Measurements from ENCODE around the gene CA4.
"Not testable (repeated sequence)": the region's sequence is repeated elsewhere in the genome, so short reads cannot be mapped to it uniquely, and the experiment has no call there.

CA4 gene

DNA sequence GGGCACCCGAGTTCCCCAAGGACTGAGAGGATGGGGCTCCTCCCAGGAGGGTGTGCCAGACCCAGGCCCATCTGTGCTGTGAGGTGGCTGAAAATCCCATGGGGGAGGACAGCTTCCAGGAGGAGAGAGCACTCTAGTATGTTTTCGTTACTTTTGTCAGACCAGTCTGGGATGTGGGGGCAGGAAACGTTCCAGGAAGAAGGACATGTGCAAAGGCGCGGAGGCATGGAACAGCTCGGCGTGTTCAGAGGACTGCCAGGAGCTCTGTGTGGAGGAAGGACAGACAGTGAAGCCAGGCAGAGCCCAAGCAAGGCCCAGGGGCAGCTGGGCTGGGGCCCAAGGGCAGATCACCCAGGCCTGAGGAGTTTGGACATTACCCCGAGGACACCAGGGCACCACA is 7.0 kb downstream of the CA4 start:
- no peak for DNase-seq

DNA sequence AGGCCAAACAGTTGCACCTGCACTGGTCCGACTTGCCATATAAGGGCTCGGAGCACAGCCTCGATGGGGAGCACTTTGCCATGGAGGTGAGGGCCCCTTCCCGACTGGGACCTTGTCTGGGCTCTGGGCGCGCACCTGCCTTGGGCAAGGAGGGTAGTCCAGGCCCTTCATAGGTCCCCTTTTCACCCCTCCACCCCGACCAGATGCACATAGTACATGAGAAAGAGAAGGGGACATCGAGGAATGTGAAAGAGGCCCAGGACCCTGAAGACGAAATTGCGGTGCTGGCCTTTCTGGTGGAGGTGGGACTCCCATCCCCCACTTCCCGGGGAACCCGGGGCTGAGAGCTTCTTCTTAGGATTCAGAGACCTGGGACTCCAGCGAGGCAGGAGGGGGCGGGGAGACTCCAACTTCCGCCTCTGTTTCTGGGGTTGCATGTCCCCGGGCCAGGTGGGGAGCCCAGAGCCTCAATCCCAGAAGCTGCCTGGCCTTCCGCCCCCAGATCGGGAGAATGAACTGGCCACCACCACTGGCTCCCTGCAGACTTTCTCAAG is 7.8 kb downstream of the CA4 start:
- DNase-seq, result no peak

DNA sequence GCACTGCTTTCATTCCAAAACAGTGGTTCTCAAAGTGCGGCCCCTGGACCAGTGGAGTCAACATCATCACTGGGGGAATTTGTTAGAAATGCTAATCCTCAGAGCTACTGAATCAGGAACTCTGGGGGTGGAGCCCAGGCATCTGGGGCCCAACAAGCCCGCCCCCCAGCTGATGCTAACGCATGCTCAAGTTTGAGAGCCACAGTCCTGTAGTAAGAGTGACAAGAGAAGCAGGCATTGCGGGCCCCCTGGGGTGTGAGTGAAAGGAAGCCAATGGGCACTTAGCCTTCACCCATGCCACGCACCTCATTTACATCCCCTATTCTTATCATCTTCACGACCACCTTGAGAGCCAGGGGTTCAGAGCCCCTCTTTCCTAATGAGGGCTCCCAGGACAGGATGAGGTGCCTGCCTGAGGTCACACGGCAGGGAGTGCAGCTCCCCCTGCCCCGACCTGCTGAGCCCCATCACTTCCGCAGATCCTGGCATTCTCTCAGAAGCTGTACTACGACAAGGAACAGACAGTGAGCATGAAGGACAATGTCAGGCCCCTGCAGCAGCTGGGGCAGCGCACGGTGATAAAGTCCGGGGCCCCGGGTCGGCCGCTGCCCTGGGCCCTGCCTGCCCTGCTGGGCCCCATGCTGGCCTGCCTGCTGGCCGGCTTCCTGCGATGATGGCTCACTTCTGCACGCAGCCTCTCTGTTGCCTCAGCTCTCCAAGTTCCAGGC is 9.1 kb downstream of the CA4 start:
- no peak for DNase-seq

DNA sequence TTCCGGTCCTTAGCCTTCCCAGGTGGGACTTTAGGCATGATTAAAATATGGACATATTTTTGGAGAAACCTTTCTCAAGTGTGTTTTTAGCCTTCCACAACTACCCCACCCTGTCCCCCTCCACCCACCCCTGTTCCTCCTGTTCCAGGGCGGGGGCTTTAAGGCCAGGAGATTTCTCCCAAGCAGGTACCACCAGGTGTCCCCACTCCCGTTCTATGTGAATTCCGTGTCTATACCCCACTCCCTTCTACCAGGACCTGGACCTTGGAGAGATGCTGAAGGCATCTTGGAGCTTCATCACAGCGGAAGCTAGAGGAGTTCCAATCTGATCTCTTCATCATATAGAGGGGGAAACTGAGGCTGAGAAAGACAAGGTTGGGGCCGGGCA is 9.7 kb downstream of the CA4 start:
- DNase-seq, result no peak

DNA sequence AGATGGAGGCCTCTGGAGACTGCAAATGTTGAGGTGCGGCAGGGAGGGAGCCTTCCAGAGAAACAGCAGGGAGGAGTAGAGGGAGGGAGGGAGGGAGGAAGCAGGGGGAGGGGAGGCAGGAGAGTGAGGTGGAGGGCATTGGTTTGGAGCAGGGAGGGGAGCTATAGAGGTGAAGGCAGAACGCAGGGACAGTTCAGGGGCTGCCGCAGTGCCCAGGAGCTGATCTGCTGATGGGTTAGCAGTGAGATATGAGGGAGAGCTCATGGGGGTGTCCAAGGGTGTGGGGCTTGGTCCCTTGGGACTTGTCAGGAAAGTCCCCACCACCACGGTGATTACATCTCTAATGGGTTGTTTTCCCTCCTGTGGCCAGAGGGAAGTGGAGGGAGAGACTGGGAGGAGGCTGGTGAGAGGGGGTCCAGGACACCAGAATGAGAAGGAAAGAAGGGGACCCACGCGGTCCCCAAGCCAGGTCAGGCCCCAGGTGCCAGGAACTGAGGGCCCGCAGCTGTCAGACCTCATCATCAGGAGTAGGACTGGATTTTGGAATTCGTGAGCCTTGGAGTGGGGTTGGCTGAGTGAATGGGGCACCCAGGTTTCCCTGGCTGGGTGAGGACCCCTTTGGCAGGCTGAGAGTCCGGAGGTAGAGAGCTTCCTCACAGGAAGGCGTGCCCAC is 11.2 kb downstream of the CA4 start:
- no peak for DNase-seq

DNA sequence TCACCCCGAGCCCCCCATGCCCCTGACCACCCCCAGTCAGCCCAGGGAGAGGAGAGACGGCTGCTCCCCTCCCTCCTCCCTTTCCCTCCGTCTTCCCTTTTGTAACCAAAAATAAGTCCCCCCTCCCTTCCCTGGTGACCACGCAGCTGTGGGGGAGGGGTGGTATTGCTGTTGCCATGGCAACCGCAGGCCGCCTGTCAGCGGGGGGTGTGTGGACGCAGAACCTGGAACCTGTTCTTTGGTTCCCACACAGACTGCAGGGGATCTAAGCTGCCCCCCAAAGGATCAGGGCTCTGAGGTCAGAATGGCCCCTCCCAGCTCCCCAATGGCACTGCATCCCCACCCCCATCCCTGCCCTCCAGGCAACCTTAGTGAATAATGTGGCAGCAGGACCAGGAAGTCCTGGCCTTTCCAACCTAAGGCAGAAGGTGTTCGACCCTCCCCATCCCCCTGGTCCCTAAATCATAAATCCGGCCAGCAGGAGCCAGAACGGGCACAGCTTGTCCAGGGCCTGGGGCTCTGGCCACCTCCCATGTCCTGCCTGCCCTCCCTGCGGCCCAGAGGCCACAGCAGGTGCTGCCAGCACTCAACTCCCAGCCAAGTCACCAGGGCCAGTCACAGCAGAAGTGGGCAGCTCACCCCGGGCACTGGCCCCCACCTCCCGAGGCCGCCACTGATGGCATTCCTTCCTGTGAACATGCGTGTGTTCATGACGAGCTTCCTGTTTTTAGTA is 12.0 kb downstream of the CA4 start:
- DNase-seq, result no peak

DNA sequence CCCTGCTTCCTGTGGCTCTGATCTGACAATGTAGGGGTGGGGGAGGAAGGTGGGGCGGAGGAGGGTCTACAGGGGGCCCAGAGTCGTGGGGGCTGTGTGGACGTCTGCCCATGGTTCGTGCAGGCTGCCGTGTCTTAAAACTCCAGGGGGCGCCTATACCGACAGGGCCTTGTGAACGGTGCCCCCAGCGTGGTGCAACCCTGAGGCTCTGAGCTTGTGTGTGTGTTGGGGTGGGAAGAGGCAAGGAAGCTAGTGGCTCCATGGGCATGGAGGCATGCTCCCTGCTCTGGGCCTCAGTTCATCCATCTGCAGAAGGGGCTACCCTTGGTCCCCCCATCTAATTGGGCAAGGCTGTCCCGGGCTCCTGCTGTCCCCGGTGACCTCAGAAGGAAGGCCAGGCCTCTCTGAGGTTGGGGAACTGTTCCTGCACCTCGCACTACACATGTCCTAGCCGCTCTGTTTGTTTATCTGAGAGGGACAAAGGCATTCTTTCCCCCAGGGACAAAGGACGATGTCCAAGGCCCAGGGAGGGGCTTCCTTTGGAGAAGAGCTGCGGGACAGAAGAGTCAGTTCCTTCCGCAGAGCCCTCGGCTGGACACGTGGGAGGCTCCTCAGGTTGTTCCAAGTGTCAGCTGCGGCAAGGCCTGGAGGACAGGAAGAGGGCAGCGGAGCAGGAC is 13.5 kb downstream of the CA4 start:
- DNase-seq, result no peak

DNA sequence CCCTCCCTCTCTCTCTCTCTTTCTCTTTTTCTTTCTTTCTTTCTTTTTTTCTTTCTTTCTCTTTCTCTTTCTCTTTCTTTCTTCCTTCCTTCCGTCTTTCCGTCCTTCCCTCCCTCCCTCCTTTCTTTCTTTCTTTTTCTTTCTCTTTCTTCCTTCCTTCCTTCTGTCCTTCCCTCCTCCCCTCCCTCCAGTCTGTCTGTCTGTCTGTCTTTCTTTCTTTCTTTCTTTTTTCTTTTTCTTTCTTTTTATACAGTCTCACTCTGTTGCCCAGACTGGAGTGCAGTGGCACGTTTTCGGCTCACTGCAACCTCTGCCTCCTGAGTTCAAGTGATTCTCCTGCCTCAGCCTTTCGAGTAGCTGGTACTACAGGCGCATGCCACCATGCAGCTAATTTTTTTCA is 14.4 kb downstream of the CA4 start:
- no peak for DNase-seq

DNA sequence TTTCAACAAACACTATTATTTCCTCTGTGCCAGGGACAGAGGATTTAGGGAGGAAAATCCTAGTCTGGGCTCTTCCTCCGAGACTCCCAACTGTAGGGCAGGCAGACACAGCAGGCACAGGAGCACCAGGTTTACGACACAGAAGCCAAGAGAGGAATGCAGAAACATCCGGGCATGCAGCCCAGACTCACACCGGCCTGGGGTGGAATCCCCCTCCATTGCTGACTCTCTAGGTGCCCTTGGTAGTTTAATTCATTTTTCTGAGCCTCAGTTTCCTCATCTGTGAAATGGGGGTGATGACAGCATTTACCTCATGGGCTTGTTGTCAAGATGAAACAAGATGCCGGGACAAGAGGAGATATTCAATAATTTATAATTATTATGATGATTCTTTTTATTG is 14.9 kb downstream of the CA4 start:
- DNase-seq, result no peak

DNA sequence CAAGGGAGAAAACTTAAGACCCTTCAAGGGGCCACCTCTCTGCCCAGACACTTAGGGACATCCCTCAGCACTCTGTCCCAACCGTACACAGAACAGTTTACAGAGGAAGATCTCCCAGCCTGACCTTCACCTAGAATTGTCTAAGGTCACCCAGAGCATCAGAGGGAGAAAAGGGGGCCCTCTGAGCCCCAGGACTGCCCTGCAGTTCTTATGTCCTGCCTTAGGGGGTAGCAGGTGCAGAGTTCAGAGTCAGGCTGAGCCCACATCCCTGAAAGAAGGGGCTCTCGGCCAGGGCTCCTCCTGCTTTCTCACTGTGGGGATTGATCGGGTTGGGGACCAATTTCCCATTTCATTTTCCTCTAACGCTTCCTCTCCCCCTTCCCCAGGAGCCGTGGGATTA is 15.4 kb downstream of the CA4 start:
- no peak for DNase-seq

DNA sequence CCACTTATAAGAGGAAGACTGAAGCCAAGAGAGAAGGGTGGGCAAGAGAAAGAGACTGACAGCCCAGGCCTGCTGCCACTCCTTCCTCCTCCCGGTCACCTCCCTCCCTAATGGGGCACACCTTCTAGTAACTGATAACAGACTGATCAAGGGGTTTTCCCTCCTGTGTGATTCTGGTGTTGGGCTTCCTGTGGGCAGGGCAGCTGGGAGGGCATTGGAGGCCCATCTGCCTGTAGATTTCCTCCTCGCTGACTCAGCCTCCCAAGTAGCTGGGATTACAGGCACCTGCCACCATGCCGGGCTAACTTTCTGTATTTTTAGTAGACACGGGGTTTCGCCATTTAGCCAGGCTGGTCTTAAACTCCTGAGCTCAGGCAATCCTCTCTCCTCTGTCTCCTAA is 16.2 kb downstream of the CA4 start:
- DNase-seq, result no peak

DNA sequence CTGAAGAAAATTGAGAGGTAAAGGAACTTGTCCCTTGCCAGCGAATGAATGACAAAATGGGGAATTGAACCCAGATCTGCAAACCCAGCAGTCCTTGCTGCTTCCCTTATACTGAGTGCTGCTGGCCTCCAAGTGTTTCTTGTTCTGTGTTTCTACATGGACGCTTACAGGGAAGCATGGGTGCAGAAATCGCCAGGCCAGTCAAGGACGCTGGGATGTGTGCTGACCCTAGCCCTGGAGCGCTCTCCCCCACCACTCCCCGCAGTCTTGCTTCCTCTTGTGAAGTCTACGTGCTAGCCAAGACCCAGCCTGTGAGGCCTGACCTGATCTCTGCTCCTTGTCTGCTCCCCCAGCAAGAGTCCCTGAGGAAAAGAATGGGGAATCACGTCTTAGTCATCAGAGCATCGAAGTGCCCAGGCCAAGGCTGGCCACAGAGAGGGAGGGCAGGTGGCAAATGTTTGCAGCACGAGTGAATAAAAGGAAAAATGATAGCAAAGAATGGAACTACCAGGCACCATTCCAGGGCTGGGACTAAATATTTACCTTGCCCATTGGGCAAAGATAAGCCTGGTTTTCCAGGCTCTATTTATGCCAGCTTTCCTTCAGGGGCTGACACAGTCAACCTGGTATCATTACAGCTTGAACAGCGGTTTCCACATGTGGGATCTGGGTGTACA is 17.4 kb downstream of the CA4 start:
- no peak for DNase-seq

DNA sequence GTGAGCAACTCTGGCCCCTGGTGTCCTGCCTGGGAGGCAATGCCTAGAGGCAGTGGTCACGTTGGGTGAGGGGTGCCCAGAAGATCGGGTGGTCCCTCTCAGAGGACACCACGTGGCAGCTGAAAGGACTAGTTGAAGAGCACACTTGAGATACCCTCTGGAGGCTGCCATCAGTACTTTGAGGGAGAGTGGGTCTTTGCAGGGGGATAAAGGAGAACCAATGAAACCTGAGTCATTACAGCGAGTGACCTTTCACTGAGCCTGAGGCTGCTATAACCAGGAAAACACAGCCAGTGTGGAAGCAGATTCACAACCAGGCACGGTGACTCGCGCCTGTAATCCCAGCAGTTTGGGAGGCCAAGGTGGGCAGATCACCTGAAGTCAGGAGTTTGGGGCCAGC is 18.9 kb downstream of the CA4 start:
- no peak for DNase-seq

DNA sequence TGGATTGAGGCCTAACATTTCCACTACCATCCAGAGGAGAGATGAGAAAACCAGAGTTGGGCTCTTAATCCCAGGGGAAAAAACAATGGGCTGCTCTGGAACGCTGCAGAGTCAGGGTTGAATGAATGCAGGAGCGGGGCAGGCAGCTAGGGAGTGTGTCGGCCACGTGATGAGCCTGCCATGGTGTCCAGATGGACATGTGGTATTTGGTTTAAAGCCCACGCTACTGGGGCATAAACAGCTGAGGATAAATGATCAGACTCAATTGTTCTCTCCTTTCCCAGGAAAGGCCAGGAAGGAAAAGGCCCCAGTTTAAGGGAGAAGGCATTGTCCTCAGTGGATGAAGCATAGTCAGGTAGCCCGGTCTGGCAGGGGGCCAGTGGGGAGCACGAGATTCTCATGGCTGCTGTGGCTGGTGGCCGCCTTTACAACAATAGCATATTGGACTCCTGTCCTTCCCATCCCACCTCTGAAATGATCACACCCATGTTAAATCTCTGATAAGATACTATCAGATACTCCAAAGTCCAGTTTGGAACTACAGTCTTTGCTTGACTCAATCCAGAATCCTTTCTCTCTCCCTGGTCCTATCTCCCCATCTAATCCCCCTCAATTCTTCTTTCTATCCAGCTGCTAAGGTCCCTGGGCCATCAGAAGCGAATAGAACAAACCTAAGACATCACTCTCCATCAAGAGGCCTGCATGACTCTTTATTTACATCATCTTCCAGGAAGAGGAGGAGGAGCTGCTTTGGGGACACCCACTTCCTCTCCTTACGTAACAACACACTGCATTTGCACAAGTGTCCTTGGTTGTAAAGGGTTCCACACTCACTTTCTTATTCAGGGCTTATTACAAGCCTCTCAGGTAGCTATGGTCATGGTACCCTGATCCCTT is 20.4 kb downstream of the CA4 start:
- DNase-seq, result no peak

DNA sequence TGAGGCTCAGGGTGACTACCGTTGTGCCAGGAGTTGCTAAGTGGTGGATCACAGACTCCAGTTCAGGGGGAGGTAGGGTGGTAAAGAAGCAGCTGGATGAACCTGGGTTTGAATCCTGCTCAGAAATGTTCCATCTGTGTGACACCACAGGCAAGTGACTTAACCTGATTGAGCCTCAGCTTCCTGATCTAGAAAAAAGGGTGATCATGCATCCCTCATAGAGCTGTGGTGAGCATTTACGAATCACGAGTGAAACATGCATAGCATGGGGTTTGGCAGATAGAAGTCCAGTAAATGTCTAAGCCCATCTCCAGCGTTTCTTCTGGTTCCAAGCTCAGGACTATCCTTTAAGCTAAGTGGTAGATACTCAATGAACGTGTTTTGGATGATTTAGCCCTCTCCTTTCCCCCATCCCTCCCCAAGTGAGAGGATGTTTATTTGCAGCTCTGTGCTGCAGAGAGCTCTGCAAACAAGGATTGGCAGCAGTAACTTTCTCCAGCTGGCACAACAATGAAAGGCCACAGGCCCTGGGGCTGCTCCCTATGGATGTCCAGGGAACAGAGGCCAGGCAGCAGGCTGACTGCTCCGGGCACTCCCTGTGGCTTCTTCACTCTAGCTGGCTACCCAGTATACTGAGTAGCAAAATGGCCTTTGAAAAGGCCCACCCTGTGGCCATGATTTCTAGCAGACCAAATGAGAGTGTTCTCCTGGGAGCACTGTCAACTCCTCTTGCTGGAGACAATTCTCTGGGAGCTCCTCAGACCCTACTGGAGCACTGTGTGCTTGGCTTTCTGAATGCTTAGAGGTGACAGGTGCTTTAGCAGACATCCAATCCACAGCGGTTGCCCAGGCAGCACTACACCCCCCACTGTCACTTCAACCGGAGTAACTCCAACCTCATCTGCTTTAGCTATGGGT is 21.3 kb downstream of the CA4 start:
- no peak for DNase-seq

DNA sequence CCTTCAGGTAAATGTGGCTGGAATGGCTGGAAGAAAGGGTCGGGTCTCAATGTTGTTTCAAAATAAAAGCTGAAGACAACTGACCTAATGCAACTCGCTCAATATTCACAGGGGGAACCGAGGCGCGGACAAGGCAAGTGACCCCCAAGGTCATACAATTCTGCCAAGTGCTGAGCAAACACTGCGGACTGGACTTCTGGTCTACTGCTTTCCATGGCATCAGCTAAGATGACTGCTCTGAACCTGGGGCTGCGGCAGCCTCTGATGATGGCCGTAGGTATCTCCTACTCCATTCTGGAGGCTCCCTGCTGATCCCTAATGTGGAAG is 21.9 kb downstream of the CA4 start:
- no peak for DNase-seq

DNA sequence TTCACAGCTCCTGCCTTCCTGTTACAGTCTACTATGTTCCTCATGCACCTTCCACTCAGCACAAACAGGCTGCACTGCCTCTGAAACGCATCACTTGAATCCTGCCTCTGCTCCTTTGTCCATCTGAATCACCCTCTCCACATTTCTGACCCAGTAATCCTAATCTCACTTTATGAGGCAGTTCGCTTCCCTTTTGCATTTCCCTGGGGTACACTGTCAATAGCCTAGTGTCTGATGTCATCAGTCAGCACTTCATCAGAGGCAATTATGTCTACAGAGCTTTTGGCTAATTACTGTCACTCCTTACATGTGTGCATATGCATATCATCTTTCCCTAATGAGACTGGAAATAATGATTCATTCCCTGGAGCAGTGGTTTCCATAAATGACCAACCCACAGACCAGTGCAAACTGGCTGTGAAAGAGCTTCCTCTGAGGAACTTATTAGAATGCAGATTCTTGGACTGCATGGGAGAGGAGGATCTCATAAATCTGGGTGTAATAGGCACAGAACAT is 23.6 kb downstream of the CA4 start:
- no peak for DNase-seq

DNA sequence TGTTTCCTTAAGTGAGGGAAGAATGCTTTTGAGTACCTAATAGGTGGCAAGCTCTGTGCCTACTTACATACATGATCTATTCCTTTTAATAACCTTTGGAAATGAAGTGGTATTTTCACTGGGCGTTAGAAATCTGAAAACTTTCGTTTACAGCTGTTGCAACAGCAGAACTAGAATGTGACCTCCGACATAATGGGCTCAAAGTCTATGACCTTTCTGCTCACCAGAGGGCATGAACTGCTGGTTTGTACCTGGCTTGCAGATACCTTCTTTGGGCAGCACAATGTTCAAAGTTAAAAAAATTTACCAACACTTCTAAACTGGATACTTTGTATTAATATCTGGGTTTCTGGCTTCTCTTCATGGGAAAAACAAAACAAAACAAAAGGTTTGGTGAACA is 24.3 kb downstream of the CA4 start:
- DNase-seq, result no peak

DNA sequence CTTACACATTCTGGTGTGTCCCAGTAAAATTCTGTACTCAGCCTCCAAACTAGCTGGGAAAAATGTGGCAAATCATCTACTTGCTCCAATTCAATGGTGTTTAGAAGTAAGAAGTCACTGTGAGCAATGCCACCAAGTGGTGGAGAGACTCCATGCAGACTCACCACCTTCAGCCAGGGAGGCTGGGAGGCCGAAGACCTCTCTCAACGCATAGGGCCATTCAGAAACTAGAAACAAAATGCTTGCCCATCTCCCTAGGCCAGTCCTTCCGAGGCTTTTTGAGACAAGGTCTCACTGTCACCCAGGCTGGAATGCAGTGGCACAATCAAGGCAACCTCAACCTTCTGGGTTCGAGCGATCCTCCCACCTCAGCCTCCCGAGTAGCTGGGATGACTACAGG is 25.0 kb downstream of the CA4 start:
- not testable (repeated sequence) for DNase-seq

DNA sequence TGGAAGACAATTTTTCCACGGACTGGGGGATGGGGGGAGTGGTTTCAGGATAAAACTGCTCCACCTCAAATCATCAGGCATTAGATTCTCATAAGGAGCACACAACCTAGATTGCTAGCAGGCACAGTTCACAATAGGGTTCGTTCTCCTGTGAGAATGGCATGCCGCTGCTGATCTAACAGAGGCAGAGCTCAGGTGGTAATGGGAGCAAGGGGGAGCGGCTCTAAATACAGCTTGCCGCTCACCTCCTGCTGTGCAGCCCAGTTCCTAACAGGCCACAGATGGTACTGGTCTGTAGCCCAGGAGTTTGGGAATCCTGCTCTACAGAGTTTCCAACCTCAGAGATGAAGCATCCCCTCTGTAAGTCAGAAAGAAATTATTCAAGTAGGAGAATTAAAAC is 27.0 kb downstream of the CA4 start:
- DNase-seq, result not testable (repeated sequence)

Data from GOT3 (cell line).